Cardiac fibroblast (primary cell): ENCODE data around the gene SRP68.

ENCODE experiments used
- DNase-seq, 2 donors: peaks; one replicate each; pipeline versions ENCODE4 v3.0.0 to v3.0.0-alpha.2; 2010; ENCODE audit warnings: low read depth in 2 of 2
- H3K4me3 ChIP-seq, 2 donors: replicated peaks in 1 of 2; 1 replicate in 1 of 2; 2 replicates in 1 of 2; pipeline ENCODE4 v1.5.1; 2011; ENCODE audit warnings: low read depth in 2 of 2, low read length in 2 of 2, mild to moderate bottlenecking in 2 of 2, moderate library complexity in 1 of 2
- CTCF ChIP-seq: IDR thresholded peaks from one replicate; pipeline ENCODE4 v1.5.1; 2011; ENCODE audit warnings: low read depth, mild to moderate bottlenecking, low read length, inconsistent platforms

The SRP68 gene

GRCh38 chr17:76008208-76008607 is 64.1 kb downstream of the SRP68 start:
- no peak for DNase-seq
- no peak overlapping the region for H3K4me3 ChIP-seq
- TF ChIP-seq CTCF: no peak

GRCh38 chr17:76007850-76008165 is 64.5 kb downstream of the SRP68 start:
- DNase-seq: no peak
- no peak overlapping the region for H3K4me3 ChIP-seq
- TF ChIP-seq CTCF: no peak

GRCh38 chr17:76007131-76007849 is 65.0 kb downstream of the SRP68 start:
- no peak for TF ChIP-seq CTCF
- no peak for DNase-seq
- H3K4me3 ChIP-seq: no peak overlapping the region

GRCh38 chr17:76005263-76006149 is 66.8 kb downstream of the SRP68 start:
- no peak overlapping the region for H3K4me3 ChIP-seq
- peak; percentile 68 for TF ChIP-seq CTCF
- DNase-seq: peak; percentile 74 to 77

GRCh38 chr17:76004750-76005262 is 67.5 kb downstream of the SRP68 start:
- no peak for TF ChIP-seq CTCF
- no peak for DNase-seq

GRCh38 chr17:76003915-76004314 is 68.4 kb downstream of the SRP68 start:
- DNase-seq: peak in 1 of 2 donors; percentile 7
- TF ChIP-seq CTCF: no peak
- H3K4me3 ChIP-seq: no peak overlapping the region

More at GRCh38 chr17:76004750-76005262, 67.5 kb downstream of the SRP68 start:
- no peak overlapping the region for H3K4me3 ChIP-seq
